ENCODE results near the gene ARCN1.

ARCN1 gene

GRCh38 chr11:118536726-118537125 lies 35.5 kb upstream of the ARCN1 start:
- Mint-ChIP-seq H3K9me3 (no peaks in the 10 kb centered on the region), H3K36me3 (ENCODE audit: low read depth) (peaks cover 37% of the 10 kb centered on the region), H3K4me3 (no peak overlapping the region), H3K27me3 (ENCODE audit: low read depth) (no peaks in the 10 kb centered on the region), H3K27ac (no peak overlapping the region), H3K4me1 (peaks cover 3% of the 10 kb centered on the region)
- no peak for TF ChIP-seq CTCF (IDR thresholded peaks at IDR 0.05; ENCODE audit: unreplicated experiment in 3 of 3)

- no peak overlapping the region for H3K4me3 Mint-ChIP-seq
- H3K4me1 Mint-ChIP-seq = no peaks in the 10 kb centered on the region
- peaks cover 43% of the 10 kb centered on the region for H3K36me3 Mint-ChIP-seq (ENCODE audit: low read depth)
- H3K27ac Mint-ChIP-seq = no peak overlapping the region
- no peaks in the 10 kb centered on the region for H3K27me3 Mint-ChIP-seq (ENCODE audit: low read depth)
- no peak for TF ChIP-seq CTCF (IDR thresholded peaks at IDR 0.05; ENCODE audit: unreplicated experiment in 3 of 3)
- H3K9me3 Mint-ChIP-seq = no peaks in the 10 kb centered on the region
Measured at GRCh38 chr11:118537409-118537980, 34.7 kb upstream of the ARCN1 start.

GRCh38 chr11:118544010-118544646 lies 28.1 kb upstream of the ARCN1 start:
- no peaks in the 10 kb centered on the region for H3K9me3 Mint-ChIP-seq
- no peak for TF ChIP-seq CTCF (IDR thresholded peaks at IDR 0.05; ENCODE audit: unreplicated experiment in 3 of 3)
- H3K27me3 Mint-ChIP-seq (ENCODE audit: low read depth) = no peaks in the 10 kb centered on the region
- no peak overlapping the region for H3K27ac Mint-ChIP-seq
- no peak overlapping the region for H3K4me3 Mint-ChIP-seq
- H3K4me1 Mint-ChIP-seq = no peaks in the 10 kb centered on the region
- H3K36me3 Mint-ChIP-seq (ENCODE audit: low read depth) = peaks cover 56% of the 10 kb centered on the region

GRCh38 chr11:118544647-118545010 lies 27.6 kb upstream of the ARCN1 start:
- TF ChIP-seq CTCF (IDR thresholded peaks at IDR 0.05; ENCODE audit: unreplicated experiment in 3 of 3) = no peak
- no peak overlapping the region for H3K27ac Mint-ChIP-seq
- no peaks in the 10 kb centered on the region for H3K9me3 Mint-ChIP-seq
- H3K36me3 Mint-ChIP-seq (ENCODE audit: low read depth) = peaks cover 51% of the 10 kb centered on the region
- no peaks in the 10 kb centered on the region for H3K4me1 Mint-ChIP-seq
- no peak overlapping the region for H3K4me3 Mint-ChIP-seq
- no peaks in the 10 kb centered on the region for H3K27me3 Mint-ChIP-seq (ENCODE audit: low read depth)

- H3K4me1 Mint-ChIP-seq = no peaks in the 10 kb centered on the region
- TF ChIP-seq CTCF (IDR thresholded peaks at IDR 0.05; ENCODE audit: unreplicated experiment in 3 of 3) = no peak
- no peaks in the 10 kb centered on the region for H3K9me3 Mint-ChIP-seq
- H3K36me3 Mint-ChIP-seq (ENCODE audit: low read depth) = peaks cover 50% of the 10 kb centered on the region
- no peaks in the 10 kb centered on the region for H3K27me3 Mint-ChIP-seq (ENCODE audit: low read depth)
- no peak overlapping the region for H3K4me3 Mint-ChIP-seq
- H3K27ac Mint-ChIP-seq = no peak overlapping the region
Measured at GRCh38 chr11:118545533-118545932, 26.7 kb upstream of the ARCN1 start.

- H3K36me3 Mint-ChIP-seq (ENCODE audit: low read depth) = peaks cover 52% of the 10 kb centered on the region
- no peaks in the 10 kb centered on the region for H3K4me1 Mint-ChIP-seq
- no peaks in the 10 kb centered on the region for H3K9me3 Mint-ChIP-seq
- no peak overlapping the region for H3K4me3 Mint-ChIP-seq
- TF ChIP-seq CTCF (IDR thresholded peaks at IDR 0.05; ENCODE audit: unreplicated experiment in 3 of 3) = no peak
- H3K27ac Mint-ChIP-seq = no peak overlapping the region
- H3K27me3 Mint-ChIP-seq (ENCODE audit: low read depth) = no peaks in the 10 kb centered on the region
Measured at GRCh38 chr11:118547132-118547531, 25.1 kb upstream of the ARCN1 start.

Measured in nephron (organoid).